MCF 10A (cell line): Measurements from ENCODE around the gene PDE9A. TPM values are rescaled to one million over a fixed set of nuclear protein-coding genes. Genes with fewer than 3 reads are reported as not detected.

Experiments used
- BruUV-seq: library from RNA; stranded (reverse); fragments of 400-500 nt; replicated peaks from 2 replicates; lab custom pipeline; 2021; lab: Mats Ljungman, UMichigan
- CTCF ChIA-PET: fragments of 300-600 bp; sonication (Branson Sonifier 250); formaldehyde crosslinking; extraction: SDS; loops from one replicate; lab custom pipeline; 2021; ENCODE audit warnings: antibody characterized with exemption, inconsistent platforms; lab: Yijun Ruan, JAX
- POLR2A ChIA-PET: fragments of 300-600, 350-650 bp; sonication (Branson Sonifier 250); formaldehyde crosslinking; extraction: SDS; loops from one replicate; lab custom pipeline; 2020; ENCODE audit warnings: antibody characterized with exemption, inconsistent platforms; lab: Yijun Ruan, JAX
- DNase-seq: peaks from one replicate; pipeline ENCODE4 v3.0.0-alpha.2; 2018; ENCODE audit not compliant: unreplicated experiment
- H3K27ac Mint-ChIP-seq: one replicate; pipeline ENCODE4 v1.8.0; 2022; ENCODE audit warnings: mild to moderate bottlenecking, low read depth, mixed read lengths; ENCODE audit not compliant: unreplicated experiment
- H3K27me3 Mint-ChIP-seq: one replicate; pipeline ENCODE4 v1.8.0; 2022; ENCODE audit warnings: mixed read lengths; ENCODE audit not compliant: insufficient read depth, unreplicated experiment
- H3K36me3 Mint-ChIP-seq: one replicate; pipeline ENCODE4 v1.8.0; 2022; ENCODE audit warnings: mild to moderate bottlenecking, moderate library complexity, mixed read lengths; ENCODE audit not compliant: insufficient read depth, unreplicated experiment
- H3K4me1 Mint-ChIP-seq: one replicate; pipeline ENCODE4 v1.8.0; 2022; ENCODE audit warnings: mixed read lengths; ENCODE audit not compliant: insufficient read depth, unreplicated experiment
- H3K4me3 Mint-ChIP-seq: one replicate; pipeline ENCODE4 v1.8.0; 2022; ENCODE audit warnings: mild to moderate bottlenecking, moderate library complexity, mixed read lengths; ENCODE audit not compliant: unreplicated experiment
- H3K9me3 Mint-ChIP-seq: one replicate; pipeline ENCODE4 v1.8.0; 2022; ENCODE audit warnings: mixed read lengths; ENCODE audit not compliant: unreplicated experiment
- CTCF ChIP-seq: fragments of 200-600 bp; IDR thresholded peaks from one replicate; pipeline ENCODE4 v1.8.0; 2022; ENCODE audit warnings: antibody characterized with exemption, mild to moderate bottlenecking; ENCODE audit not compliant: unreplicated experiment
- intact Hi-C: fragments of 100-400 bp; cut with micrococcal nuclease; formaldehyde crosslinking; loops from 2 replicates; pipeline ENCODE4 v1.14.1; 2022
- total RNA-seq: library from RNA; stranded (reverse); gene quantifications from 2 replicates; pipeline ENCODE4 v1.2.3, GENCODE V29; 2022

The PDE9A gene
- total RNA-seq, 1 experiment from 2014 or later, result not detected

- no peak for DNase-seq
- Mint-ChIP-seq H3K4me1 (no peaks in the 10 kb centered on the region), H3K9me3 (no peaks in the 10 kb centered on the region), H3K27ac (no peak overlapping the region), H3K27me3 (no peaks in the 10 kb centered on the region), H3K36me3 (no peaks in the 10 kb centered on the region), H3K4me3 (no peak overlapping the region)
- TF ChIP-seq CTCF, result no peak
- ChIA-PET CTCF (interaction anchor here (0.8 to 1.0 kb wide), 2 partner anchors 221 to 222 kb away, joined by 3 to 6 read pairs; no protein-coding TSS in a partner anchor), POLR2A (interaction anchor here (1.1 kb wide), 1 partner anchor 8 kb away, joined by 3 read pairs; no protein-coding TSS in a partner anchor)
- BruUV-seq, result no TSS peak
- intact Hi-C loops, result no loop called here
Measured at GRCh38 chr21:42815217-42815616, 161.8 kb downstream of the PDE9A start.

- Mint-ChIP-seq H3K4me3 (no peak overlapping the region), H3K36me3 (no peaks in the 10 kb centered on the region), H3K4me1 (no peaks in the 10 kb centered on the region), H3K27ac (no peak overlapping the region), H3K9me3 (no peaks in the 10 kb centered on the region), H3K27me3 (no peaks in the 10 kb centered on the region)
- ChIA-PET CTCF (interaction anchor here (0.7 to 2.9 kb wide), 10 partner anchors 9 to 617 kb away, joined by 3 to 28 read pairs (median 3); no protein-coding TSS in a partner anchor), POLR2A (interaction anchor here (1.4 kb wide), 1 partner anchor 225 kb away, joined by 8 read pairs; no protein-coding TSS in a partner anchor)
- intact Hi-C loops, result loop anchor here (2.0 kb wide), 1 partner anchor 226 kb away; no protein-coding TSS in a partner anchor
- TF ChIP-seq CTCF, result peak; percentile 81
- BruUV-seq, result no TSS peak
- DNase-seq, result peak; percentile 55
Measured at GRCh38 chr21:42818328-42818749, 164.9 kb downstream of the PDE9A start.

GRCh38 chr21:42819861-42820615, 166.6 kb downstream of the PDE9A start:
- BruUV-seq, result no TSS peak
- H3K4me3 Mint-ChIP-seq, result no peak overlapping the region
- H3K9me3 Mint-ChIP-seq, result no peaks in the 10 kb centered on the region
- no peak for TF ChIP-seq CTCF
- POLR2A ChIA-PET, result interaction anchor here (1.5 kb wide), 1 partner anchor 9 kb away, joined by 3 read pairs; no protein-coding TSS in a partner anchor
- H3K27ac Mint-ChIP-seq, result no peak overlapping the region
- CTCF ChIA-PET, result interaction anchor here (0.5 to 0.7 kb wide), 2 partner anchors 52 to 131 kb away, joined by 3 to 5 read pairs; no protein-coding TSS in a partner anchor
- H3K4me1 Mint-ChIP-seq, result no peaks in the 10 kb centered on the region
- peaks cover 3% of the 10 kb centered on the region for H3K27me3 Mint-ChIP-seq
- DNase-seq, result no peak
- intact Hi-C loops, result loop anchor here (2.0 kb wide), 1 partner anchor 227 kb away; no protein-coding TSS in a partner anchor
- no peaks in the 10 kb centered on the region for H3K36me3 Mint-ChIP-seq
